Measurements from ENCODE around the gene TEX101.

The TEX101 gene

GRCh38 chr19:43463381-43464133 lies 48.9 kb downstream of the TEX101 start:
- H3K4me1 ChIP-seq (ENCODE audit: control insufficient read depth, insufficient read depth, low read length) = peaks cover 13% of the 10 kb centered on the region; the same call in 1 of the 2 replicates
- no peaks in the 10 kb centered on the region for H3K9me3 ChIP-seq (ENCODE audit: control insufficient read depth, insufficient read depth, low read depth, low read length)
- H3K36me3 ChIP-seq (ENCODE audit: control insufficient read depth in 2 of 2, insufficient read depth in 1 of 2, low read length in 2 of 2) = no peaks in the 10 kb centered on the region
- peak overlapping the region; percentile 64 for H3K4me3 ChIP-seq (ENCODE audit: low read depth, low read length)
- H3K27ac ChIP-seq (ENCODE audit: extremely low read depth, low read depth, low read length) = peak overlapping the region; percentile 48; the same call in 1 of the 2 replicates
- ChIA-PET CTCF (interaction anchor here (0.6 to 12.2 kb wide), 11 partner anchors 11 to 965 kb away, joined by 3 to 180 read pairs (median 5); no protein-coding TSS in a partner anchor), POLR2A (interaction anchor here (0.5 to 2.4 kb wide), 27 partner anchors 10 to 1603 kb away, joined by 3 to 30 read pairs (median 5); partner anchors contain the start of genes ETHE1, IRGQ, PHLDB3 and RPS19)
- peak; percentile 73; the same call in 1 of the 2 replicates for TF ChIP-seq ZNF24 (tag by site-specific recombination; IDR thresholded peaks at IDR 0.05)
- peak; percentile 41; the same call in 1 of the 2 replicates for TF ChIP-seq ZNF843 (tag by site-specific recombination; IDR thresholded peaks at IDR 0.05)
- no peak for TF ChIP-seq ZNF621 (tag by site-specific recombination; IDR thresholded peaks at IDR 0.05)
- peak; percentile 88 for TF ChIP-seq ZBTB17 (tag by site-specific recombination; IDR thresholded peaks at IDR 0.05)
- peak; percentile 64 for TF ChIP-seq ZNF639 (tag by site-specific recombination; IDR thresholded peaks at IDR 0.05)
- 0 out of 2 replicates have a peak, but pooled peaks have one; percentile 34 for TF ChIP-seq ZBTB11 (tag by site-specific recombination; conservative IDR thresholded peaks at IDR 0.05; ENCODE audit: low read depth)
- TF ChIP-seq ZBTB26 (tag by site-specific recombination; optimal IDR thresholded peaks at IDR 0.05) = peak; percentile 61
- TF ChIP-seq HIC1 (tag by site-specific recombination; IDR thresholded peaks at IDR 0.05) = no peak
- peak; percentile 89 for TF ChIP-seq ZNF777 (tag by site-specific recombination; IDR thresholded peaks at IDR 0.05; ENCODE audit: borderline replicate concordance)
- TF ChIP-seq ZNF792 (tag by site-specific recombination; IDR thresholded peaks at IDR 0.05) = no peak; the same call in 1 of the 2 replicates
- peak; percentile 63; the same call in 1 of the 2 replicates for TF ChIP-seq ZNF629 (tag by site-specific recombination; IDR thresholded peaks at IDR 0.05)
- 0 out of 2 replicates have a peak, but pooled peaks have one; percentile 63 for TF ChIP-seq ZNF169 (tag by site-specific recombination; IDR thresholded peaks at IDR 0.05)
- no peak for TF ChIP-seq ZNF830 (tag by site-specific recombination; IDR thresholded peaks at IDR 0.05; ENCODE audit: low read depth)
- peak; percentile 100 for TF ChIP-seq SP3 (tag by site-specific recombination; IDR thresholded peaks at IDR 0.05)
- TF ChIP-seq SP2 (tag by site-specific recombination; IDR thresholded peaks at IDR 0.05) = peak; percentile 91
- TF ChIP-seq KLF7 (tag by site-specific recombination; IDR thresholded peaks at IDR 0.05; ENCODE audit: borderline replicate concordance) = peak; percentile 86; the same call in 1 of the 2 replicates
- TF ChIP-seq ZNF341 (tag by site-specific recombination; IDR thresholded peaks at IDR 0.05; ENCODE audit: low read depth) = peak; percentile 86
- TF ChIP-seq SP7 (tag by site-specific recombination; IDR thresholded peaks at IDR 0.05) = peak; percentile 65
- peak; percentile 90 for TF ChIP-seq KLF1 (tag by site-specific recombination; IDR thresholded peaks at IDR 0.05)
- TF ChIP-seq ZSCAN30 (tag by site-specific recombination; IDR thresholded peaks at IDR 0.05) = no peak
- no peak for TF ChIP-seq ZNF184 (tag by site-specific recombination; IDR thresholded peaks at IDR 0.05)
- TF ChIP-seq BCL11A (tag by site-specific recombination; IDR thresholded peaks at IDR 0.05; ENCODE audit: low read depth) = 0 out of 2 replicates have a peak, but pooled peaks have one; percentile 24
- no peak for TF ChIP-seq GFI1B (tag by site-specific recombination; IDR thresholded peaks at IDR 0.05)
- TF ChIP-seq ZBTB44 (tag by site-specific recombination; IDR thresholded peaks at IDR 0.05) = peak; percentile 96
- peak; percentile 49; the same call in 1 of the 2 replicates for TF ChIP-seq ZNF394 (tag by site-specific recombination; IDR thresholded peaks at IDR 0.05; ENCODE audit: borderline replicate concordance)
- no peak; the same call in 1 of the 2 replicates for TF ChIP-seq ZNF2 (tag by site-specific recombination; IDR thresholded peaks at IDR 0.05)

Data from HEK293 (cell line).